Kidney tubule cell (primary cell): Measurements from ENCODE around the gene TRPM2.
"Not testable (repeated sequence)": the region's sequence is repeated elsewhere in the genome, so short reads cannot be mapped to it uniquely, and the experiment has no call there.

Source experiments
- DNase-seq: peaks from one replicate; pipeline ENCODE4 v3.0.0-alpha.2; 2018; ENCODE audit warnings: low spot score

Gene TRPM2

GRCh38 chr21:44354775-44355771 is 1.7 kb downstream of the TRPM2 start:
- peak; percentile 5 for DNase-seq

- no peak for DNase-seq
These were observed 2.7 kb downstream of the TRPM2 start for GRCh38 chr21:44356160-44356559.

- peak; percentile 75 for DNase-seq
These were observed 3.2 kb downstream of the TRPM2 start for GRCh38 chr21:44356636-44357035.

GRCh38 chr21:44357064-44357837 is 3.8 kb downstream of the TRPM2 start:
- no peak for DNase-seq

GRCh38 chr21:44359396-44359795 is 6.0 kb downstream of the TRPM2 start:
- DNase-seq: no peak

- no peak for DNase-seq
These were observed 6.7 kb downstream of the TRPM2 start for GRCh38 chr21:44360159-44360558.

- not testable (repeated sequence) for DNase-seq
These were observed 8.5 kb downstream of the TRPM2 start for GRCh38 chr21:44361903-44362302.

- DNase-seq: no peak
These were observed 9.9 kb downstream of the TRPM2 start for GRCh38 chr21:44363278-44363677.

GRCh38 chr21:44364151-44365053 is 11.0 kb downstream of the TRPM2 start:
- no peak for DNase-seq

GRCh38 chr21:44365251-44365966 is 12.0 kb downstream of the TRPM2 start:
- DNase-seq: no peak

GRCh38 chr21:44365967-44366585 is 12.7 kb downstream of the TRPM2 start:
- DNase-seq: no peak

GRCh38 chr21:44366586-44367211 is 13.3 kb downstream of the TRPM2 start:
- DNase-seq: no peak

- no peak for DNase-seq
These were observed 15.5 kb downstream of the TRPM2 start for GRCh38 chr21:44368711-44369446.

- peak; percentile 83 for DNase-seq
These were observed 16.8 kb downstream of the TRPM2 start for GRCh38 chr21:44370027-44370735.

- no peak for DNase-seq
These were observed 17.5 kb downstream of the TRPM2 start for GRCh38 chr21:44370786-44371410.

- no peak for DNase-seq
These were observed 18.2 kb downstream of the TRPM2 start for GRCh38 chr21:44371596-44371995.

GRCh38 chr21:44372616-44373015 is 19.2 kb downstream of the TRPM2 start:
- no peak for DNase-seq

- DNase-seq: no peak
These were observed 21.3 kb downstream of the TRPM2 start for GRCh38 chr21:44374601-44375280.
